HCEC 1CT (cell line): ENCODE data around the gene EDA.

Source experiments
- DNase-seq: peaks from one replicate; pipeline ENCODE4 v3.0.0-alpha.2; 2017

The EDA gene

DNA sequence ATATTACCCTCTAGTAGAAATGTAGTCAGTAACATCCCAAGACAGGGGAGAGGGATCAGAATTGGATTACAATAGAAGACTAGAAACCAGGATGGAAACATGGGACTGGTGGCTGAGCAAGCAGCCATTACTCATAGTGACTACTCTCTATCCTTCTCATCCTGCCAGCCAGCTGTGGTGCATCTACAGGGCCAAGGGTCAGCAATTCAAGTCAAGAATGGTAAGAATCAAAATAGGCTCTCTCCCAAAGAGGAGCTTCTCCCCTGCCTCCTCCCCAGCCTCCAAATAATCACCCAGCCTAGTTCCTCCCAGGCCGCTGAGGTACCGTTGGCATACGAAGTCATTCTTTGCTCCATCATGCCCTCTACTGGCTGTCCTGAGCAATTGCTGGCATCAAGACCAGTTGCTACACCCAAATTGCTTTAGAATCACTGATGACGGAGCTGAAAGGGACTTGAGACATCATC is 414.4 kb downstream of the EDA start:
- peak; percentile 52 for DNase-seq

DNA sequence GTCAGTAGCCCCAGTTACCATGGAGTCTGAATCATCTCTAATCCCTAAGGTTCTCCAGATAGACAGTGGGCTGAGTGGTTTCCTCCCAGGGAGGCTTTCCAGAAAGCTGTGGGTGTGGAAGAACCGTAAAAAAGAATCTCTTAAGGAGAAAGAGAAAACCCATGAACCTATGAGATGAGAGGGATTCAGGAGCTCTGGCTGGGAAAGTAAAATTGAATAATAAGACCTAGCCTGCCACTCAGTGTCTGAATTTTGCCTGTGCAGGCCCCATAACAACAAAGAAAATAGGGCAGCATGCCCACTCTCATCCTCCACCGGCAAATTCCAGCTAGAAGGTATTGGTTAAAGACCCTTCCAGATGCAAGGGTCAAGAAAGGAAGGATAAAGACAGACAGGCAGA is 416.9 kb downstream of the EDA start:
- DNase-seq = no peak

DNA sequence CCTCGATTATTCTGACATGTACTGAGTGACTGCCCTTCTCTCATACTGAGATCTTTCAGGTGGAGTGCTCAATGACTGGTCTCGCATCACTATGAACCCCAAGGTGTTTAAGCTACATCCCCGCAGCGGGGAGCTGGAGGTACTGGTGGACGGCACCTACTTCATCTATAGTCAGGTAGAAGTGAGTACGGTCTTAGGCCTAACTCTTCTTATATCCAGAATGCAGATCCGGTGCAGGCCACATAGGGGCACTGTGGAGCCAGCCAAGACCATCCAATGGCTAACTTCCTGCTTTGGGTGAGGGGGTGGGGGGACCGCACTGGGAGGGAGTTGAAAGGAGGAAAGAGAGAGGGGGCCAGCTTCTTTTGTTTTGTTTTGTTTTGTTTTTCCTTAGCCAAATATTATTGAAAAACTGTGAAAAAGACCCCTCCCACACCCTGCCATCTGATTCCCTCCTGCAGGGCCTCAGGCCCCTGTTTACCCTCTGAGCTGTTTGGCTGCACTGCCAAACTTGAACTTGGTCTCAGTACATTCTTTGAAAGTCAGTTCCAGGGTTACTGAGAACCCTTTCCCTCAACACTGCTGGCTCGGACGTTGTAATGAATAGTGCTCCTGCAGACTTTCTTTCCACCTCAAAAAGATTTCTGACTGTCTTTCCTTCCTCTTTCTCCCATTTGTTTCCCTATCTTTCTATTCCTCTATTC is 417.6 kb downstream of the EDA start:
- DNase-seq = no peak

DNA sequence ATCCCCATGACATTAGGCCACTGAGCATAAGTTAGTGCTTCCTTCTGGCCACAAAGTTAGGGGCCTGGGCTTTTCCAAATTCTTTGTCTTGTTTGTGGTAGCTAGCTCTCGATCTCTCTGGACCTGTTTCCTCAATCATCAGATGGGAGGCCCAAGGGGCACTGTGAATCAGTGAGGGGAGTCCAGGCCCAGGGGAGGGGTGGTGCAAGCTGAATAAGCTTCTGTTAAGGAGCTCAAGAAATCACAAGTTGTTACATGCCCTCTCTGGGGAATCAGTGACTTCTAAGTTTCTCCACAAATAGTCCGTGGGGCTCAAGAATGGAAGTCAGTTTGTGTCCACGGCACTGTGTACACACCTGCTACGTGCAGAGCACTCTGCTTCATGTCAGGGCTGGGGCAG is 418.7 kb downstream of the EDA start:
- DNase-seq = no peak

DNA sequence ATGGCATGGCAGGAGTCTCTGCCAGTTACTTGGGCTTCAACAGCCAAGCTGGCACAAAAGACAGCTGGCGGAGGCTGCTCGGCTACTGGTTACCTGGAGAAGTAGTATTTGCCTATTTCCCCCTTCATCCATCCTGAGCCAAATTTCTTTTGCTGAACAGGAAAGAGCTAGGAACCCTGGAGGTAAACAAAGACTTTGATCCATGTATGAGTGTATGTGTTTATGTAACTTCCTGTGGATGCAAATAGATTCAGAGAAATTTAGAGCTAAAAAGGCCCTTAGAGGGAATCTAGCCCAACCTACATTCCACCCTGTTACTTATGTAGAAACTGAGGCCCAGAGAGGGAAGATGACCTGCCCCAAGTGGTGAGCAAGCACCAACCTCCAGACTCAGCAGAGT is 422.6 kb downstream of the EDA start:
- no peak for DNase-seq

DNA sequence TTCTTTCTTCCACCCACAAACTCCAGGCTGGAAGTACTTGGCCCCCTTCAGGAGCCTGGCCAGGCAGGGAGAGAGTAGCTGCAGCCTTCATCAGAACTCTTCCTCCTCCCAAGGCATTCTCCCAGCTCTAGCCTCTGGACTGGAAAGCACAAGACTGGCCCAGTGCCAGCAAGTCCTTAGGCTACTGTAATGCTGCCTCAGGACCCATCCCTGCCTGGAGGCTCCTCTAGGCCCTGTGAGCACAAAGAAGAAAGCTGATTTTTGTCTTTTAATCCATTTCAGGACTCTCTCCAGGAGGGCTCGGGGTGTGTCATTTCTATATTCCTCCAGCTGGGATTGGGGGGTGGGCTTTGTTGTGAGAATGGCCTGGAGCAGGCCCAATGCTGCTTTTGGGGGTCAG is 423.0 kb downstream of the EDA start:
- DNase-seq = no peak

DNA sequence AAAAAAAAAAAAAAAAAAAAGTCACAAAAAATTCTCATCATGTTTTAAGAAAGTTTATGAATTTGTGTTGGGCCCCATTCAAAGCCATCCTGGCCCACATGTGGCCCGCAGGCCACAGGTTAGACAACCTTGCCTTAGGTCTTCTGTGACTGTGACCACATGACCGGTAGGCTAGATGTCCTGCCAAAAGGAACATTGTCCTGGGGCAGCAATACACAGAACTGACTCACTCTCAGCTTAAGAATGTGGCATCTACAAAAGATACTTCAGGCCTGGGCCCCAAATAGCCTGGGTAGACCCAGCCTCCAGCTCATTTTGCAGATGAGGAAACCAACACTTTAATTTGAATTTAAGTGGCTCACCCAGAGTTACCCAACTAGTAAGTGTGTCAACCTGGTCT is 423.8 kb downstream of the EDA start:
- no peak for DNase-seq

DNA sequence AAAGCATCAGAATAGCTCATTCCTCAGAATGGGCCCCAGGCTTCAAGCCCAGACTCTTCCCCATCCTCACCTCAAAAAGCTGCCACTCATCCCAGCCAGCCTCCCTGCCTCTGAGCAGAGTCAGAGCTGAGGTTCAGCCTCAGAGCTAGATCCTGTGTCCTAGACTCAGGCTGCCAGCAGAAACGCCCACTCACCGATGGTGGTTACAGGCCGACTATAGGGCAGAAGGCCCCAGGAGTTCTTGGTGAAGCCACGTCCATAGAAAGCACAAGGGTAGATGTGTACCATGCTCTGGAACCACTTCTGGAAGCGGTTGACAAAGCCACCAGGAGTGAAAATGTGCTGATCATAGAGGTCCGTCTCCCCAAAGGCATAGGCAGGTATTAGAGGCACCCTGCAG is 426.1 kb downstream of the EDA start:
- DNase-seq = no peak

DNA sequence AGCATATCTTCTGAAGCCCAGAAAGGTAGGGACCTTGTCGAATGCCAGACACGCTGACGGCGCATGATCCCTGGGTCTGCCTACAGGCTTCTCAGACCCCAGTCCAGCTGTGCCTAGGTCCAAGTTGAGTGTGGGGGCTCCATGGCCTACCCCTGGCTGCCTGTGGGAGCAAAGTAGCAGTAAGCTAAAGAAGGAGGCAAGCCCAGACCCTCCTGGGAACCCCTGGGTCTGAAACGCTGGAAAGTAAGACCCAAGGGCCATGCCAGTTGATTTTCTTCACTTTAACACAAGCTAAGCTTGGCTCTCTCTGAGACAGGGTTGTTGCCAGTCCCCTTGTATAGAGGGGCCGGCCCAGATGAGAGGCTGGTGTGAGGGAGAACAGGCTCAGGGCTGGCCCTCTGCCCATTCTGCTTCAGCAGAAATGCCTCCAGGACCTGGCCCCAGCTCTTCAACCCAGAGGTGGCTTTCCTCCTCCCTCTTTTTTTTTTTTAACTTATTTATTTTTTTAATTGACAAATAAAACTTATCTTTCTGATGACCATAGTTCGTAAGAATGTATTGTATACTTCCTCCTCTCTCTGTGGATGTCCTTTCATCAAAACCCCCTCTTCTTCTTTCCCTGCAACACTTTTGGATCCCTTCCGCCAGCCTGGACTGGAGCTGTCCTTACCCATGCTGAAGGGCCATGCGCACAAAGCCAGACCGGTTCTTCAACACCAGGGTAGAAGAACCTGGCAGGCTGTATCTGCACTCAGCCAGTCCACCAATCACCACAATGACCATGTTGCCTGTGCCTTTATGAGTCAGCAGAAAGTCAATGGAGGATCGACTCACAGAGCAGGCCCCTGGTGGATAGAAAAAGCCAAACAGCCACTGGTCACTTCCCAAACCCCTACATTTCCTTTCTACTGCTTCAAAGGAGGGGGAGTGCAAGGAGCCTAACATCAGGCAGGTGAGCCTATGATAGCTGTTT is 426.8 kb downstream of the EDA start:
- peak; percentile 6 for DNase-seq

DNA sequence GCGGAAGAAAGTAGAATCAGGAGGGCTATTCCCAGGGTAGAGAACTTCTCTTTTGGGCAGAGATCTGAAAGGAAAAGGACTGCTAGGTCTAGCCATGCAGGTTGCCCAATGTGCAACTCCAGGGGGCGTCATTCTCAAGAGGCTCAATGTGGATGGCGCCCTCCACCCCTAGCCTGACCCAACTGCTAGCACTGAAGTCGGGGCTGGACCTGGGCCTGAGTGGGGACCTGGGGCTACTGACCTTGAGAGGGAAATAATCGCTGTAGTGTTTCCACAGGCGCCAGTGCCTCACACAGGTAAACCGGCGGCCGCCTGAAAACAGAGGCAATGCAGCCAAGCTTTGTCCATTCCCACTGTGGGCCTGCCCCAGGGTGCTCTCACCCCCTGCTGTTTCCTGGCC is 427.8 kb downstream of the EDA start:
- no peak for DNase-seq

DNA sequence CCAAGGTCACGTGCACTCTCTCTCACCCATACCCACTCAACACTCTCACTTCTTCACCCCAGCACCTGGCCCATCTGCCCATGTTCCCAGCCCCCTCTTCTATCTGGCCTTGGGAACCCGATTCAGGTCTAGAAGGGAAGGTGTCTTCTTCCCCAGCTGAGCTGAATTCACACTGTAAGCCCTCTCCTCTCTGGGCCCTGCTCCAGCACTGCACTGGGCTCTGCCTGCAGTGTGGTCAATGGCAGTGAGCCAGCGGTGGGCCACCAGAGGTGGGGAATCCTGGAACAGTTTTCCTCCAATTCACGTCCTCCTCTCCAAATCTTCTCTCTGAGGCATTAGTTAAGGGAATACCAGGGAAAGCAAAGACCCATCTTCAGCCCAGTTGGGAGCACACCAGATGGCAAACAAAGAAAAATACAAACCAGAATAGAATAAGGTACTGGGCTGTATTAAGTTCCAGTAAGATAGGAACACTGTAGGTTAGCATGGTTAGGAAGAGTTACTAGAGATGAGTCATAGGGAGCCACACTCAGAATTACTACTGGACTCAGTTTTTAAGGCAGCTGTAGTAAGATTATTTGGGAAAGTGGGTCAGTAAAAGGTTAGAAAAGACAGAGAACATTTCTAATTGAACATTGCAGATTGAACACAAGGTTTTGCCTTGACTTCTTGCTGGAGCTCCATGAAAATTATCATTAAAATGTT is 428.8 kb downstream of the EDA start:
- DNase-seq = peak; percentile 30

DNA sequence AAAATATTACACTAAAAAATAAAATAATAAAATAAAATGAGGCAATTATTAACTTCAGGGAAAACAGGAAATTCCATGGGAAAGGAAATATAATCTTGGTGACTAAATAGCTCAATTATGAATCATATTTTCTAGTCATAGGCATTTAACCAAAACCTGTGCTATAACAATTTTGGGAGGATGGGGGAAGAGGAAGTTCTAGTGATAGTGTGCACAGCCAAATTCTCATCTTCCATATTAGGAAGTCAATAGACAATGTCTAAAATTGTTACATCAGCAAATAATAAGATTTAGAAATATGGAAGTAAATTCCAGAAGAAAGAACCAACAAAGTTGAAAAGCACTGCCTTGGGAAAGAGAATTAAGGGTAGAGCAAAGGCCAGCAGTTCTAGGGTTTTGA is 431.1 kb downstream of the EDA start:
- peak; percentile 79 for DNase-seq

DNA sequence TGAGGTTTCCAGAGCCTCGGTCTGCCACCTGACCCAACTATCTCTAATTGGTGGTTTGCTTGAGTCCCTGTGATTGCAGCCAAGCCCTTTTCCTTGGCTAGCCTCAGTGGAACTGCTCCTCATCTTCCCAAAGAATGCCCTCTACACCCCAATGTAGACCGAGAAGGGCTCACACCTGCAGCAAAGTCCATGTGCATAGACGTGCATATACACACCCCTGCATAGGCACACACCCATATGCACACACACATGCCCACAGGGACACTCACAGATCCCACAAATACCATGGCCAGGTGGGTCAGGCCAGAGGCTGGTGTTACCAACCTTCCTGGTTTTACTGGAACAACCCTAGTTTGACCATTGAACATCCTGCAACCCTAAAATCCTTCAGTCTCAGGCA is 433.5 kb downstream of the EDA start:
- no peak for DNase-seq

DNA sequence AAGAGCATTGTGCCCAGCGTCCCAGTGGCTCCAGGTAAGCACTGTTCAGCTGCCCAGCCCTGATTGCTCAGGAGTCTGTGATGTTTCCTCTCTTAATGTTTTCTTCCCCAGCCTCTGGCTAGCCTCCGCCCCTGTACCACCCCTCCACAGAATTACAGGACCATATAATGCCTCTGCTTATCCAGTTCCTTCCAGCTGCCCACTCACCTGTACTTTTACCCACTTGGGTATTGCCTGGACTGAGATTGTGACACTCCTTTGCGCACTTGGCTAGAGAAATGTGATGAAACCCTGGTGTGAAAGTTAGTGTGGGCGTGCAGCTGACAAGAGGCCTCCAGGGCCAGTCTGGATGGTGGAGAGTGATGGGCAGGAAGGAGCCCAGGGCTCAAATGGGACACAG is 434.0 kb downstream of the EDA start, which contains the start of gene AWAT2:
AWAT2 (minus strand) TSS at position 14 of the 400 bp plus-strand sequence; CDS start at position 8, 6 bp downstream.
- DNase-seq = no peak

DNA sequence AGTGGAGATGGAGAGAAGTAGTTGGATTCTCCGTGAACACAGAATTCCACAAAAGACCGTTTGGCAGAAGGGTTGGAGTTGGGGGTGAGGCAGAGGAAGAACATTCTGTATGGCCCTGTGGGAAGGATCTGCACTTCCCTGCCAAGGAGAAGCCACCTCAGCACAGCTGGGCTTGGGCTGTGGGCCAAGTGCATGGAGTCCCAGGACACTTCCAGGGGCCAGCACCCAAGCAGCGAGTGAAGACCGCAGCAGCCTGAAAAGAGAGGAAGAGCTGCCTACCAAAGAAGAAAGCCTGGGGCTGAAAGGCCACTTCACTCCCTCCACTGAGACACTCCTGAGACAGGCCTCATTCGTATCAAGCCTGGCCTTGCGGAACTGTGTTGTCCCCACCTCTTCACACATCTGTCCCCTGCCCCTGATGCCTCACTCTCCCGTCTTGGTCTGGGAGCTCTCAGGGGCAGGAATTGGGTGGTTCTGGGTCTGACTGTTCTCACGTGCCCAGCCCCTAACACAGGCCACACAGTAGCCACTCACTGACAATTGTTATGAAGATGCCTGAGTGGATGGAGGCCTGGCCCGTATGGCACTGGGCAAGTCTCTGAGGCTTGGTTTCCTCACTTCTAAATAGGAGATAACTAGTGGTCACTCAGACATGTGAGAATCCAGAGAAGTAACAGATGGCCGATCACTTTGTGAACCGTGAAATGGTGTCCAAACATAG is 437.1 kb downstream of the EDA start:
- no peak for DNase-seq

DNA sequence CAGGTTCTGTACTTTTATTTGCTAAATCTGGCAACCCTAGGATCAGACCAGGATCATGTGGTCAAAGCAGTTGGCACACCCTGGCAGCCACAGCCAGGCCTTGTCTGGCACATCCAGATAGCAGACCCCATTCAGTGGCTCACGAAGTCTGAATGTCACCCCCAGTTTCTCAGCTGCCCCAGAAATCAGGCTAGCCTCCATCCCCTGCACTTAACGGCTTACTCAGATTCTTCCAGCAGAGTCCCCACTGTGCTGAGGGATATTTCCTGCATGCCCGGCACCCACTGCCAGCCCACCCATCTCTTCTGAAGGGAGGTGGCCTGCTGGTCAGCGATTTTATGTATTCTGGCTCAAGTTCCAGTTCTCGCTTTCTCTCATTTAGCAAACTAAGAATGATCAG is 438.5 kb downstream of the EDA start:
- DNase-seq = no peak

DNA sequence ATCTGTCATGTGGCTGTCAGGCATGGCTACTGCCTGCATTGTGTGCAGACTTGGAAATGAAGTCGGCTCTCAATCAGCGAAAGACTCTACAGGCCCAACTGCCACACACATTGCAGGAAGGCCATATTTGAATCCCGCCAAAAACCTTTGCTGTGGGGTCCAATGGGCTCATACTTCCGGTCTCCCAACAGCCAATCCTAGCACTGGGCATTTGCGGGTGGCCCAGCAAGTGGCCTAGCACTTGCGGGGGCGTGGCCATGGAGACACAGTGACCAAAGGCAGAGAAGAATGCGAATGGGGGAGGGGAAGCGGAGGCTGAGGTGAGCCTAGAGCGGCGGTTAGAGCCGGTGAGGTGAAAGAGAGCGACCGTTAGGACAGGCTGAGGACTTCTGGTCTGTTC is 446.2 kb downstream of the EDA start, which contains the start of gene OTUD6A:
OTUD6A (plus strand) TSS at position 382 of the 400 bp plus-strand sequence. CDS start 68 bp downstream, outside the sequence.
- no peak for DNase-seq

DNA sequence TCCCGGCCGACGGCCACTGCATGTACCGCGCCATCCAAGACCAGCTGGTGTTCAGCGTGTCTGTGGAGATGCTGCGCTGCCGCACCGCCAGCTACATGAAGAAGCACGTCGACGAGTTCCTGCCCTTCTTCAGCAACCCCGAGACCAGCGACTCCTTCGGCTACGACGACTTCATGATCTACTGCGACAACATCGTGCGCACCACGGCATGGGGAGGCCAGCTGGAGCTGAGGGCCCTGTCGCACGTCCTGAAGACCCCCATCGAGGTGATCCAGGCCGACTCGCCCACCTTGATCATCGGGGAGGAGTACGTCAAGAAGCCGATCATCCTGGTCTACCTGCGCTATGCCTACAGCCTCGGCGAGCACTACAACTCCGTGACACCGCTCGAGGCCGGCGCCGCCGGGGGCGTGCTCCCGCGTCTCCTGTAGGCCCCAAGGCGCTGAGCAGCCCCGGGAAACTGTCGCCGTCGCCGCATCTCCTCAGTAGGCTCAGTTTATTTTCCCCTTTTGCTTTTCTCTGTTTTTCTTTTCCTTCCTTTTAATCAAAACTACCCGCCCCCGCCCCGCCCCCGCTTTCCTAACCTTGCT is 447.1 kb downstream of the EDA start:
- no peak for DNase-seq

DNA sequence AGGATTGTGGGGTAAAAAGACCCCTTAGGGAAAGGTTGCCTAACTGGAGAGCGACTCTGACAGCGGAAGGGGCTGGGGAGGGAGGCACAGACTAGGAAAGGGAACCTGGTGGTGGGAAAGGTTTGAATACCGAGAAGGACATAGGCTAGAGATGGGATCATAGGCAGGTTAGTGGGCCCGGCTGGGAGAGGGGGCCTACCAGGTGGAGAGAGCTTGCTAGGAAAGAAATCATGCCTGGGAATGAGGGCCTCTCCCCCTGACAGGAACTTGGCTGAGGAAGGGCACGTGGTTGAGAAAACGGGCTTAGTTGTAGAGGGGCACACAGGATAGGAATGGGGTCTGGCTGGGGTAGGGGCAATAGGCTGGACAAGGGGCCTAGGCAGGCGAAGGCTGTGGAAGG is 450.7 kb downstream of the EDA start:
- DNase-seq = no peak

DNA sequence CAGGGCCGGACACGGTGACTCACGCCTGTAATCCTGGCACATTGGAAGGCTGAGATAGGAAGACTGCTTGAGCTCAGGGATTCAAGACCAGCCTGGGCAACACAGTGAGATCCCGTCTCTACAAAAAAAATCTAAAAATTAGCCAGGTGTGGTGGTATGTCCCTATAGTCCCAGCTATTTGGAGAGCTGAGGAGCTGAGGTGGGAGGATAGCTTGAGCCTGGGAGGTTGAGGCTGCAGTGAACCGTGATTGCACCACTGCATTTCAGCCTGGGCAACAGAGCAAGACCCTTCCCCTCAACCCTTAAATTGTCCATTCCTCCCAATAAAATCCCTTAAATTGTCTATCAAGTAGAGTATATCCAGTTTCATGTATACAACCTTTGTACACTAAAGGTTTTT is 463.4 kb downstream of the EDA start:
- no peak for DNase-seq

DNA sequence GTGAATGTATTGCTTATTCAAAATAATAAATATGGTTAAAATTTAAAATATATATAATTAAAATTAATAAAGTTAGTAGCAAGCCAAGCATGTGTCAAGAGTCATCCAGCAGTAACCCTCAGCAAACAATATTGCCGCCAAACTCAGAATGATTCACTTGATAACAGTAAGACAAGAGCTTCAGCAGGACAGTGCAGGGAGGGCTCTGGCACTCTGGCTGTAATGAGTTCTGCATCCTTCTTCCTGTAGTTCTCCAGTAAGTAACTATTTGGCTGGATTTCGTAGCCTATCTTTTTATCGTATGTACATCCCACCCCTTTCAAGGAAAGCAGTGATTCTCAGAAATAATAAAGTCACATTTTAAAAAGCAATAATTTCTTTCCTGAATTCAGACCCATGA is 464.0 kb downstream of the EDA start:
- no peak for DNase-seq

DNA sequence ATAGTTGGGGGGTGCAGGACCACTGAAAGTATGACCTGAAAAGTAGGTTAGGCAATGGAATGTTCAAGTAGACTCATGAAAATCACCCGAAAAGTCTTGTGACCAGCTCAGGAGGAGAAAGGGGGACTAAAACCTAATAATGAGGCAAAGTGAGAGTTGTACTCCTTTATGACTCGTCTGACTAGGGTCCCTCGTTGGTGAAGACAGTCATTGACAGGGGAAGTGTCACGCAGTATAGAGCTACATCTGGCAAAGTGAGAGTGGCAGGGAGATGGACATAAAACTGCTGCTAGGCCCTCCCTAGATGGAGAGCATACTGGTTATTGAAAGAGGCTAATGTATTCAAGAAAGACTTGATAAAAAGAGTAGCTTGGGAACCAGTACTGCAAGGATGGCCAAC is 466.8 kb downstream of the EDA start:
- no peak for DNase-seq
